GM19351 (cell line): ENCODE data around the gene P3H3.
A peak's percentile ranks its signal among the peaks of the same experiment; 100 is the strongest.

Experiments used
- ATAC-seq: cut with Tn5 transposase; IDR thresholded peaks from one replicate; pipeline ENCODE4 v1.9.1; 2021; ENCODE audit warnings: mild to moderate bottlenecking, moderate library complexity; ENCODE audit not compliant: unreplicated experiment

The P3H3 gene

GRCh38 chr12:6826125-6826733 is 2.0 kb upstream of the P3H3 start:
- ATAC-seq: no peak

GRCh38 chr12:6826734-6827436 is 1.3 kb upstream of the P3H3 start:
- no peak for ATAC-seq

GRCh38 chr12:6827437-6827911 is 733 bp upstream of the P3H3 start:
- ATAC-seq: no peak

- ATAC-seq: no peak
Measured at GRCh38 chr12:6828781-6829535, 751 bp downstream of the P3H3 start.

- no peak for ATAC-seq
Measured at GRCh38 chr12:6829536-6830220, 1.5 kb downstream of the P3H3 start.

GRCh38 chr12:6830286-6830890 is 2.2 kb downstream of the P3H3 start:
- no peak for ATAC-seq

- no peak for ATAC-seq
Measured at GRCh38 chr12:6830999-6831398, 2.8 kb downstream of the P3H3 start.

GRCh38 chr12:6831450-6831995 is 3.3 kb downstream of the P3H3 start:
- no peak for ATAC-seq

- ATAC-seq: no peak
Measured at GRCh38 chr12:6832125-6832524, 3.9 kb downstream of the P3H3 start.

GRCh38 chr12:6833189-6833890 is 5.1 kb downstream of the P3H3 start:
- ATAC-seq: no peak

- ATAC-seq: no peak
Measured at GRCh38 chr12:6834254-6834653, 6.0 kb downstream of the P3H3 start.

- ATAC-seq: no peak
Measured at GRCh38 chr12:6834873-6835272, 6.7 kb downstream of the P3H3 start.

- no peak for ATAC-seq
Measured at GRCh38 chr12:6836851-6837250, 8.6 kb downstream of the P3H3 start.

- ATAC-seq: no peak
Measured at GRCh38 chr12:6837370-6838060, 9.3 kb downstream of the P3H3 start.

- no peak for ATAC-seq
Measured at GRCh38 chr12:6838854-6839253, 10.6 kb downstream of the P3H3 start.

- peak; percentile 83 for ATAC-seq
Measured at GRCh38 chr12:6839482-6840201, 11.4 kb downstream of the P3H3 start.

- no peak for ATAC-seq
Measured at GRCh38 chr12:6840330-6840729, 12.1 kb downstream of the P3H3 start.

GRCh38 chr12:6840761-6841515 is 12.7 kb downstream of the P3H3 start, which contains the start of gene GNB3:
Gene GNB3, plus strand, starts transcription at chr12:6840925. Its CDS starts 363 bp downstream, at chr12:6841288.
- ATAC-seq: no peak
